IPS-18c (cell line): ENCODE measurements around the gene TUBGCP6.
"Not testable (repeated sequence)": the region's sequence is repeated elsewhere in the genome, so short reads cannot be mapped to it uniquely, and the experiment has no call there.

Experiments
- H3K4me3 ChIP-seq: 2 replicates; pipeline ENCODE4 v1.7.0; 2013; ENCODE audit warnings: low read depth, mild to moderate bottlenecking, low read length, moderate library complexity; ENCODE audit not compliant: insufficient read depth
- H3K9me3 ChIP-seq: one replicate; pipeline ENCODE4 v1.6.1; 2013; ENCODE audit warnings: mild to moderate bottlenecking, low read length, moderate library complexity; ENCODE audit not compliant: control insufficient read depth, insufficient read depth

Gene TUBGCP6

DNA sequence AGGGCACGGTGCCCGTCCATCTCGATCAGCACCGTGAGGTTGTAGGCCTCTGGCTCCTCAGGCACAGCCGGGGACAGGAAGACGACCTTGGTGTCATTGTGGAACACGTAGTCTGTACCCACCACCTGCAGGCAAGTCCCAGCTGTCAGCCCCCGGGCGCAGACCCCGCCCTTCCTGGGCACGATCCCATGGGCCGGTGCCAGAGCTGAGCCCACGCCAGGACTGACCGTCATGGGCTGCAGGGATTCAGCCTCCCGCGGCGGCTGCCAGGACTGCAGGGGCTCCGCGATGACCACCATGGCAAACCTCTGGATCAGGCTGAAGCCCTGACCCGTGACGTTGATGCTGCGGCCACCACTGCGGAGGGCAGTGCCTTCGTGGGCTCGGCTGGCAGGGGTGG is 37.1 kb upstream of the TUBGCP6 start:
- Histone ChIP-seq H3K9me3 (no peaks in the 10 kb centered on the region), H3K4me3 (no peak overlapping the region)

DNA sequence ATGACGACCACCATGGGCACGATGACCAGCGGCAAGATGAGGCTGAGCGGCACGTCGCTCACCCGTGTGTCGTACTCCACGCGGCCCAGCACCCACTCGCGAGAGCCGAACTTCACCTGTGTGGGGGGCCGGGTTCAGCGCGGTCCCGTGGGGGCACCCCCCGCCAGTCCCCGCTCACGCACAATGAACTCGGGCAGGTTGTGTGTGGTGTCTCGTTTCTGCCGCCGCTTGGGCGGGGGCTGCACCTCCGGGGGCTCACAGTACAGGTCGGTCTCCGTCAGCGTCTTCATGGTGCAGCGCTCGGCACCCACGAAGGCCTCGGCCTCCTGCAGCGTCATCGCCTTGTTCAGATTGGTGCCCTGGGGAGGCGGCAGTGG is 36.5 kb upstream of the TUBGCP6 start:
- Histone ChIP-seq H3K4me3 (no peak overlapping the region), H3K9me3 (peaks cover under 1% of the 10 kb centered on the region)

DNA sequence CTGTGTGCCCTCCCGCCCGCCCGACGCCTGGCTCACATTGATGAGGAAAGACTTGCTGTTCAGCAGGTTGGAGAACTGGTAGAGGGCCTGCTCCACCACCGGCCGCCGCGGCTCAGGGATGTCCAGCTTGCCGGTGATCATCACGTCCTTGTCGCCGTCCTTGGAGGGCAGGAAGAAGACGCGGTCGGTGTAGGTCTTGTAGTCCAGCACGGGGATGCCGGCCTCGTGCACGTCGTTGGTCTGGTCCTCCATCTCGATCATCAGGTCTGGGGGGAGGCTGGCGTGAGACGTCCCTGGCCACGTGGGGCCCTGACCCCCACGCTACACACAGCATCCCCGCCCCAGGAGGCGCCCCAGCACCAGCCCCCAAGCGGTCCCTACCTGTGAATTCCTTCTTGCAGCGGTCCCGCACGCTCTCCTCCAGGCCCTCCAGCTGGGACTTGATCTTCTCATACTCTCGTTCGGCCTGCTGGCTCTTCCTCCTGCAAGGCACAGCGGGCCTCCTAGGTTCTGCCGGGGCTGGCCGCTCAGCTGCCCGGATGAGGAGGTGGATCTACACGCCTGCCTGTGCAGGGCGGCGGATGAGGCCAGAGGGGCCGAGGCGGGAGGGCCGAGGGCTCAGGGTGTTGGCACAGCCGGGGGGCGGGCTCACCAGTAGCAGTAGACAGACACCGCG is 36.0 kb upstream of the TUBGCP6 start:
- Histone ChIP-seq H3K4me3 (no peak overlapping the region), H3K9me3 (peaks cover 3% of the 10 kb centered on the region)

DNA sequence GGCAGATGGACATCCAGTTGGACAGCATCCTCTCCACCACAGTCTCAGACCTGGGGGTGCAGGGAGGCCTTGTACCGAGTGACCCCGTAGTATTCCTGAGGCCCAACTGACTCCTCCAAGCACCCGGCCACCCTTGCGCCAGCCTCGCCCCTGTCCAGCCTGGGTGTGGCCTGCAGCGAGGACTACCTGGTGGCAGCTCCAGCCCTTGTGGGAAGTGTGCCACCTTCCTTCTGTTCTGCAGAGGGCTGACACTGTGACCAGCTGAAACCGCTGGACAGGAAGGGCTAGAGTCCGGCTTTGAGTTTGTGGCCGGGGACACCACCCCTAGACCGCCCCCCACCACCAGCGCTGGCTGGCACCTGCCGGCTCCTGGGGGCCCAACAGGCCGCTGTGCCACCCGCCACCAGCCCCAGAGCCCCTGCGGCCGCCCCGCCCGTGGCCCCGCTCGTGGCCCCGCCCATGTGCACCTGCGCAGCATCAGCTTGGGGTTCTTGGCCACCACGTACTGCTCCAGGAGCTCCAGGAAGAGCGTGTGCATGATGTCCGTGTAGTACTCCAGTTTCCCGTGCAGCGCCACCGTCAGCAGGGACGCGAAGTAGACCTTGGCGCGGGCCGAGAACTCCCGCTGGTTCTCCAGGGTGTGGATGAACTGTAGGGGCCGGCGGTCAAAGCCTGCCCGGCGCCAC is 35.3 kb upstream of the TUBGCP6 start:
- Histone ChIP-seq H3K4me3 (no peak overlapping the region), H3K9me3 (peaks cover 3% of the 10 kb centered on the region)

DNA sequence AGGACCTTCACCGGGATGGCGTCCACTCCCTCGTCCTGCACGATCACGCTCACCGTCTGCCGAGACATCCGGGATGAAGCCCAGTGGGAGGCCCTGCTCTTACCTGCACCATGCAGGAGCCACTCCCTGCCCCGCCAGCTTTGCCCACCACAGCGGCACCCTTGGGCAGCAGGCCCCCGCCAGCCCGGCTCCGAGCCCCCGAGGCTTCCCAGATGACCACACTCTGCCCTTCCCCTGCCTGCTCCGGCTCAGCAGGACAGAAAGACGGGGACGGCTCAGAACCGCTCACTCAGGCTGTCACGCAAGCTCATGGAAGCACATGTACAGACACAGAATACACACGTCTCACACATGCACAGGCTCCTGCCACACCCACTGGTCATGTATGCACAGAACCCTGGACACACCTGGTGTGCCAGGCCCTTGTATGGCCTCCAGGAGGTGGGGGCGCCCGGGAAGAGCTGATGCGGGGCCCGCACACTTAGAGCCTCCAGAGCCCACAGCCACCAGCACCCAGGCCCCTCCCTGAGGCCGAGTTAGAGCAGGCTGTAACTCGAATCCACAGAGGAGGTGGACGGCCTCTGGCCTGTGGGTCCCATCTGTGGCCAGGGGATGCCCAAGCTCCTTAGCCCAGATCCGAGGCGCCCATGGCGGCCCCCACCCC is 34.3 kb upstream of the TUBGCP6 start:
- Histone ChIP-seq H3K4me3 (no peak overlapping the region), H3K9me3 (peaks cover 3% of the 10 kb centered on the region)

DNA sequence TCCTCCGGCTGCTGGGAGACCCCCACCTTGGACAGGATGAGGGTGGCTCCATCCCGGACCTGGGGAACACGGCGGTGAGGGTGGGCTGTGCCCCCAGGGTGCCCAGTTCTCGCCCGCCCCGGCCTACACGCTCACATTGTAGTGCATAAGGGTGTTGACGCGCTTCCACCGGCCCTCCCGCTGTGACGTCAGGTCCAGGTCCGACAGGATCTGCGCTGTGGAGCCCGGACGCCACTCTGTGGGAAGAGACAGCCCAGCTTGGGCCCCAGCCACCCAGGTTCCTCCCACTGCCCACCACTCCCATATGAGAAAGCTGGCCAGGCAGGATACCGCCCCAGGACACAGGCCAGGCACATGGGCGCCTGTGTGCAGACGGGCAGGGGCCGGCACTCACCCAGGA is 33.6 kb upstream of the TUBGCP6 start:
- Histone ChIP-seq H3K4me3 (no peak overlapping the region), H3K9me3 (peaks cover 3% of the 10 kb centered on the region)

DNA sequence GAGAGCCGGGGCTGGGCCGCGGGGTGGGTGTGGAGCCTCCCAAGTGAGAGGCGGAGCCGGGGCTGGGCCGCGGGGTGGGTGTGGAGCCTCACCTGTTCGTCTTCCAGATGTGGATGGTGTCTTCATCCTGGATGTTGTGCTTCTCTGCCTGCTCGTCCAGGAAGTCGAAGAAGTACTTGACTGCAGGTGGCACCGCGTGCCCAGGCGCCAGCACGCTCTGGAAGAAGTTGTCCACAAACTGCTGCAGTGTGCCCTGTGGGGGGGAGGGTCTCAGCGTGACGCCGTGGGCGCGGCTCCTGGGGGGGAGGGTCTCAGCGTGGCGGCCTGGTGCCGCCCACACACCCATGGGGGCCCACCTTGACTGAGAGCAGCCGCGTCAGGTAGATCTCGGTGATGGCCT is 32.9 kb upstream of the TUBGCP6 start:
- peaks cover 3% of the 10 kb centered on the region for H3K9me3 ChIP-seq

DNA sequence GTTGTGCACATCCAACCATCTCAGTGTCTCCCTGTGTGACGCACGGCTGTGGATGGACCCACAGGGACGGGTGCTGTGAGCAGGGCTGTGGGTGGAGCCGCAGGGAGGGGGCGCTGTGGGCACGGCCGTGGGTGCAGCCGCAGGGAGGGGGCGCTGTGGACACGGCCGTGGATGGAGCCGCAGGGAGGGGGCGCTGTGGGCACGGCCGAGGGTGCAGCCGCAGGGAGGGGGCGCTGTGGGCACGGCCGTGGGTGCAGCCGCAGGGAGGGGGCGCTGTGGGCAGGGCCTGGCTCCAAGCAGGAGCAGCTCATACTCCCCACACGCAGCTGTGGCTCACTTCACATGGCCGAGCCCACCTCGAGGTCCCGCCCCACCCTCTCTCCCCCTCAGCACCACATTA is 31.3 kb upstream of the TUBGCP6 start:
- Histone ChIP-seq H3K9me3 (peaks cover 3% of the 10 kb centered on the region), H3K4me3 (no peak overlapping the region)

More for the DNA sequence above, 32.9 kb upstream of the TUBGCP6 start:
- no peak overlapping the region for H3K4me3 ChIP-seq

DNA sequence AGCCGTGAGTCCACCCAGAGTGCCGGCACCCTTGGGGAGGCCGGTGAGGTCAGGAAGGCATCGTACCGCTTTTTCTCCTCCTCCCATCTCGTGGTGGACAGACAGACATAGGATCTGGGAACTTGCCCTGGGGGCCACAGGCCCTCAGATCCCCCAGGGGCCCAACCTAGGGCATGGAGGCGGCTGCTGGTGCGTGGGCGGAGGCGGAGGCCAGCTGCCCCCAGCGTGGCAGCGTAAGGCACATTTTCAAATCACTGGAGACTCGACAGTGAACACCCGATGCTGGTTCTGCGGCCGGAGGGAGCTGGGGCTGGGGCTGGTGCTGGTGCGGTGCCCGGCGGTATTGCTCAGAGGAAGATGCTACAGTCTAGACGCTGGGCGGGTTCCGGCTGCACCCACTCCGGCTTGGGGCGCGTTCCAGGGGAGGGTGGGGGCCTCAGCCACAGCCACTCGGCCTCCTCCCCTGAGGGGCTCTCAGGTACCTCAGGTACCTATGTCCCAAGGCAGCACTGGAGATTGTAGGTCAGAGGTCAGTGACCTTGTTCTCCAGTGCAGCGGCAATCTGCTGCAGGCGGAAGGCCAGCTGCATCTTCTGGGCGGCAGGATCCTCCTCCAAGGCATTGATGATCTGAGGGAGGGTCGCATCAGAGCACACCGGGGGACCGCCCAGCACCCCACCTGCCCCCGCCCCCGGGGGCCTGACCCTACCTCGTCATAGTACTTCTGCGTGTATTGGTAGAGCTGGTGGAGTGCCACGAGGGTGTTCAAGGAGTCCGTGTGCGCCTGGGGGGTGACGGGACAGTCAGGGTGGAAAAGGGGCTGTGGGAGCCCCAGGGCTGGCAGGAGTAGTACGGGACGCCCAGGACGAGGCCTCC is 30.6 kb upstream of the TUBGCP6 start:
- no peak overlapping the region for H3K4me3 ChIP-seq
- H3K9me3 ChIP-seq: peaks cover 3% of the 10 kb centered on the region

DNA sequence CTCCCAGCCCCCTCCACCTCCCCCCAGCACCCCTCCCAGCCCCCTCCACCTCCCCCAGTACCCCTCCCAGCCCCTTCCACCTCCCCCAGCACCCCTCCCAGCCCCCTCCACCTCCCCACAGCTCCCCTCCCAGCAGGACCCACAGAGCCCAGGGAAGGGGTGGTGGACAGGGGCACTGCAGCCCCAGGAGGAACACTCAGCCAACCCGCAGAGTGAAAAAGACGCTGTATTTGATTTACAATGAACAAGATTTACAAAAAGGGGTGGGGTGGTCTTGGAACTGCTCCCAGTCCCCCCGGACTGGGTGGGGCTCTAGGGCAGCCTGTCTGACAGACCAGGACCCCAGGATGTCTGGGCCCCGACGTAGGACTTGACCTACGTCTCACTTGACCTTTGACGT is 29.9 kb upstream of the TUBGCP6 start:
- Histone ChIP-seq H3K4me3 (no peak overlapping the region), H3K9me3 (peaks cover 3% of the 10 kb centered on the region)

DNA sequence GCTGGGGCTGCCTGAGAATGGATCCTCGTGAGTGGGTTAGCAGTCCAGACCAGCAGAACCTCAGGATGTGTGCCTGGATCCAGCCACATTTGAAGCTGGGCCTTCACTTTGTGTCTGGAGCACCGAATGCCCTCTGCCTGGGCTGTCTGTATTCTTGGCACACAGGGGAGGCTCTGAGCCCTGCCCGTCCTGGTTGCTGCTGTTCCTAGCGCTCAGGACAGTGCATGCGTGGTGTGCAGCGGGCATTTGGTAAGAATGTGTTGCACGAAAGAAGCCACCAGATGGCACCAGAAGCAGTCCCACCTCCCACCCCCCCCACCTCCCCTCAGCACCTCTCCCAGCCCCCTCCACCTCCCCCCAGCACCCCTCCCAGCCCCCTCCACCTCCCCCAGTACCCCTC is 29.5 kb upstream of the TUBGCP6 start:
- Histone ChIP-seq H3K4me3 (no peak overlapping the region), H3K9me3 (peaks cover 3% of the 10 kb centered on the region)

DNA sequence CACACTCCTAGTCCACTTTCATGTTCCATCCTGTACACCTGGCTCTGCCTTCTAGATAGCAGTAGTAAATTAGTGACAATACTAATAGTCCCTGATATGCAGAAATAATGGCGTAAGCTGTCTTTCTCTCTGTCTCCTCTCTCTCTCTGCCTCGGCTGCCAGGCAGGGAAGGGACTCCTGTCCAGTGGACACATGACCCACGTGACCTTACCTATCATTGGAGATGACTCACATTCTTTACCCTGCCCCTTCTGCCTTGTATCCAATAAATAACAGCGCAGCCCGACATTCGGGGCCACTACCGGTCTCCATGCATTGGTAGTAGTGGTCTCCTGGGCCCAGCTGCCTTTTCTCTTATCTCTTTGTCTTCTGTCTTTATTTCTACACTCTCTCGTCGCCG is 29.0 kb upstream of the TUBGCP6 start:
- H3K9me3 ChIP-seq, H3K4me3 ChIP-seq: not testable (repeated sequence)

DNA sequence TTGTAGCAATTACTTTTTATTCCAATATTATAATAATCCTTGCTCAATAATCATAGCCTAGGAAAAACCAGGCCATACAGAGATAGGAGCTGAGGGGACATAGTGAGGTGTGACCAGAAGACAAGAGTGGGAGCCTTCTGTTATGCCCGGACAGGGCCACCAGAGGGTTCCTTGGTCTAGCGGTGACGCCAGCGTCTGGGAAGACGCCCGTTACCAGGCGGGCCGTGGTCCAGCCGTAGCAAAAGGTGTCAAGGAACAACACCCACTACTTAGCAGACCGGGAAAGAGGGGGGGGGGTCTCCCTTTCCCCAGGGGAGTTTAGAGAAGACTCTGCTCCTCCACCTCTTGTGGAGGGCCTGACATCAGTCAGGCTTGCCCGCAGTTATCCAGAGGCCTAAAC is 28.5 kb upstream of the TUBGCP6 start:
- not testable (repeated sequence) for H3K4me3 ChIP-seq

DNA sequence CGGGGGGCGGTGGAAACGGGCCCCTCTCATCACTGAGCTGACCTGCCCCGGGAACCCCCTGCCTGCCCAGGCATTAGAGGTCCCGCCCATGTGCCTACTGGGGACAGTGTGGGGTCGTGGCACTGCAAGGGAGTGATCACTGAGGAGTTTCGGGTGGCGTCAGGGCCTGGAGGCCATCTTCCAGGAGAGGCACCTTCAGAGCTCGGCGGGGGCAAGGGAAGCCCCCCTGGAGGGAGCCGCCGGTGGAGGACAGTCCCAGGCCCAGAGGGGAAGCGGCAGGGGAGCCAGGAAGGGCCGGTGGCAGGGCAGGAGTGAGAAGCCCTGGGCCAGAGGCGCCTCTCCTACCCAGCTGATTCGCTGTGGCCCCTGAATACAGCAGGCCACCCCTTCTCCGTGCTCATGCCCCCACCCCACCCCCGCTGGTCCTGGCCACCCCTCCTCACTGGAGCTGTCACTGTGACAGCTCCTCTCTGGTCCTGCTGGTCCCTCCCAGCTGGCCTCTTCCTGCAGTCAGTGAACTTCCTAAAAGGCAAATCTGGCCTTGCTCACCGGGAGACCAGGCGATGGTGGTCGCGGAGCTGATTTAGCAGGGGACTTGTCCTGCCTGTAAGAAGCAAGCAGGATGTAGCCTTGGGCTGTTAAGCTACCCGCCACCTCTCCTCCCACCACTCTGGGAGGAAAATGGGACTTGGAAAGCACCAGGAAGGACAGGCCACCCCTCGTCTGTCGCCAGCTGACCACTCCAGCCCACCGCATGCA is 27.4 kb upstream of the TUBGCP6 start:
- peak overlapping the region; percentile 24 for H3K4me3 ChIP-seq

More for the DNA sequence above, 28.5 kb upstream of the TUBGCP6 start:
- not testable (repeated sequence) for H3K9me3 ChIP-seq

DNA sequence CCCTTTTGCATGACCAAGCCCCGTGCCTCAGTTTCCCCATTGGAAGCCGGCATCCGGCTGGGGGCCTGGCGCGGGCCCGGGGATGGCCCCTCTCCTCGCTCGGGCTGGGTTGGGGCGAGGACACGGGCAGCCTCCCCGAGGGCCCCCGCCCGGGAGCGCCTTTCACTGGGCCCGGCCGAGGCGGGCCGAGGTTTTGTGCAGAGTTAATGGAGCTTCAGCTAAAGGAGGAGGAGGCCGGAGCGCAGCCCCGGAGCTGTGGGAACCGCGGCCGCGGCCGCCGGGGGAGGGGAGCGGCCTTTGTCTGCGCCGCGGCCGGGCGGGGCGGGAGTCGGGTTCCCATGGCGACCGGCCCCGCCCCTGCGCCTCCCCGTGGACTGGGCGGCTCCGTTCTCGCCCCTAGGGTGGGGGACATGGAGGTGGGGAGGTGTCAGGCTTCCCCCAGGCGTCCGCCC is 26.7 kb upstream of the TUBGCP6 start:
- peaks cover 3% of the 10 kb centered on the region for H3K9me3 ChIP-seq
- peak overlapping the region; percentile 43 for H3K4me3 ChIP-seq

More for the DNA sequence above, 27.4 kb upstream of the TUBGCP6 start:
- peaks cover 3% of the 10 kb centered on the region for H3K9me3 ChIP-seq

DNA sequence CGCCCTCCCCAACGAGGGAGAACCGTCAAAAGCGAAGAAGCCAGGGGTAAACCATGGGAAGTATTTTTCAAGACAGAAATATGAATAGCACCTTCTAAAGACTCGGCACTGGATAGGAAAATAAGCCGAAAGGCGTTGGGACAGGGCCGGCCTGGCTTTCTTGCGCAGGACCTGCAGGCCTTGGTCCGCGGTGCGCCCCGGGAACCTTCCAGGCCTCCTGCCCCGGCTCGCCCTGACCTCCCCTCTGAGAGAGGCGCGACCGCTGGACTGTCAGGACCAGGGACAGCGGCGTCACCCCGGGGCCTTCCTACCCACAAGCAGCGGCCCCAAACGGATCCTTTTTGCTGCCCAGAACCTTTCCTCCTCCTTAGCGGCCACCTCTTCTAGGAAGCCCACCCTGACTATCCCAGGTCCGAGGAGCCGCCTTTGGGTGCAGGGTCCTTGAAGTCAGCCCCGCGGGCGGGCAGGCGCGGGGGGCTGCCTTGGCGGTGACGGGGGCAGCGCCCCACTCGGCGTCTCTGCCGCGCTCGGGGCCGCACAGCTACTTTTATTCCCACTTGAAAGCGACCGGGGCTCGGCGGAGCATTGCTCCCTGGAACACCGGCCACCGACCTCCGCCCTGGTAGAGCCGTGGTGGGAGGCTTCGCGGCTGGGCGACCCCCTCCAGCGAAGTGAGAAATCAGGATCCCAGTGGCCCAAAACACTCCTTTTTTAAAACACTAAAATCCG is 26.0 kb upstream of the TUBGCP6 start:
- Histone ChIP-seq H3K4me3 (peak overlapping the region; percentile 43), H3K9me3 (no peaks in the 10 kb centered on the region)
